PC-3 (cell line): Measurements from ENCODE around the gene ADAMTS19. TPM values are rescaled to one million over a fixed set of nuclear protein-coding genes. Genes with fewer than 3 reads are reported as not detected.

Experiments
- ATAC-seq: fragments of 200-7000 bp; cut with Tn5 transposase; 2 replicates; pipeline ENCODE4 v1.9.1; 2020; ENCODE audit warnings: mild to moderate bottlenecking, moderate library complexity
- BruUV-seq: library from RNA; stranded (reverse); fragments of 400-500 nt; replicated peaks from 2 replicates; lab custom pipeline; 2021; lab: Mats Ljungman, UMichigan
- CTCF ChIA-PET: fragments of 300-600 bp; sonication (Branson Sonifier 250); formaldehyde crosslinking; loops from one replicate; lab custom pipeline; 2022; ENCODE audit warnings: antibody characterized with exemption; lab: Charles Lee
- POLR2A ChIA-PET: fragments of 300-600 bp; sonication (Branson Sonifier 250); formaldehyde crosslinking; loops from one replicate; lab custom pipeline; 2022; ENCODE audit warnings: antibody characterized with exemption; ENCODE audit not compliant: unreplicated experiment; lab: Charles Lee
- DNase-seq: peaks from one replicate; pipeline ENCODE4 v3.0.0-alpha.2; 2015
- H2AFZ ChIP-seq: fragments of 300-600 bp; sonication (generic); 2 replicates; pipeline ENCODE4 v1.6.0; 2016; ENCODE audit warnings: antibody characterized with exemption, low read length
- H3F3A ChIP-seq: fragments of 300-600 bp; sonication (generic); one replicate; pipeline ENCODE4 v1.6.0; 2017; ENCODE audit warnings: antibody characterized with exemption, low read length, control low read depth, mild to moderate bottlenecking; ENCODE audit not compliant: unreplicated experiment
- H3K27ac ChIP-seq: fragments of 300-600 bp; sonication (generic); 2 replicates; pipeline ENCODE4 v1.5.1; 2016; ENCODE audit warnings: mild to moderate bottlenecking, low read length
- H3K27me3 ChIP-seq: fragments of 300-600 bp; sonication (generic); 2 replicates; pipeline ENCODE4 v1.6.1; 2016; ENCODE audit warnings: low read length, mixed read lengths
- H3K36me3 ChIP-seq: fragments of 300-600 bp; sonication (generic); 2 replicates; pipeline ENCODE4 v1.6.1; 2016; ENCODE audit warnings: low read depth, mixed run types, low read length, mixed read lengths
- H3K4me1 ChIP-seq: fragments of 300-600 bp; sonication (generic); 2 replicates; pipeline ENCODE4 v1.5.1; 2016; ENCODE audit warnings: low read length; ENCODE audit not compliant: insufficient read depth
- H3K4me2 ChIP-seq: fragments of 300-600 bp; sonication (generic); 2 replicates; pipeline ENCODE4 v1.6.0; 2016; ENCODE audit warnings: low read length
- H3K4me3 ChIP-seq: fragments of 300-600 bp; sonication (generic); 2 replicates; pipeline ENCODE4 v1.5.1; 2016; ENCODE audit warnings: mild to moderate bottlenecking, low read length, mixed read lengths
- H3K79me2 ChIP-seq: fragments of 300-600 bp; sonication (generic); 2 replicates; pipeline ENCODE4 v1.6.1; 2017; ENCODE audit warnings: low read length, mixed read lengths
- H3K9ac ChIP-seq: fragments of 300-600 bp; sonication (generic); 2 replicates; pipeline ENCODE4 v1.6.0; 2016; ENCODE audit warnings: mild to moderate bottlenecking, low read length
- H3K9me2 ChIP-seq: fragments of 300-600 bp; sonication (generic); replicated peaks from 2 replicates; pipeline ENCODE4 v1.6.1; 2016; ENCODE audit warnings: mixed run types, low read length, mixed read lengths
- H3K9me3 ChIP-seq: fragments of 300-600 bp; sonication (generic); 2 replicates; pipeline ENCODE4 v1.6.1; 2016; ENCODE audit warnings: low read length, mixed read lengths
- H4K20me1 ChIP-seq: fragments of 300-600 bp; sonication (generic); 2 replicates; pipeline ENCODE4 v1.6.1; 2016; ENCODE audit warnings: low read length, mixed read lengths
- EZH2 ChIP-seq: fragments of 300-600 bp; sonication (generic); IDR thresholded peaks from one replicate; pipeline ENCODE4 v1.6.1; 2017; ENCODE audit warnings: antibody characterized with exemption, mild to moderate bottlenecking, low read length; ENCODE audit not compliant: unreplicated experiment
- EZH2phosphoT487 ChIP-seq: fragments of 300-600 bp; sonication (generic); IDR thresholded peaks from 2 replicates; pipeline ENCODE4 v1.6.1; 2018; ENCODE audit warnings: mild to moderate bottlenecking, antibody characterized with exemption, low read length, borderline replicate concordance
- intact Hi-C: fragments of 100-400 bp; cut with micrococcal nuclease; formaldehyde crosslinking; loops from 2 replicates; pipeline ENCODE4 v1.9.0; 2023
- total RNA-seq: library from RNA; depleted of rRNA; stranded (reverse); fragments of >200 nt; gene quantifications from 2 replicates; pipeline ENCODE4 v1.2.3, GENCODE V29; 2014
- TF ChIP-seq, protein P1 (sequence below): fragments of 300-600 bp; sonication (generic); conservative IDR thresholded peaks from 2 replicates; pipeline ENCODE4 v1.5.1; 2017; ENCODE audit warnings: antibody characterized with exemption, low read depth, mild to moderate bottlenecking, low read length

Gene ADAMTS19
- total RNA-seq, 1 experiment from 2014 or later, result not detected

DNA sequence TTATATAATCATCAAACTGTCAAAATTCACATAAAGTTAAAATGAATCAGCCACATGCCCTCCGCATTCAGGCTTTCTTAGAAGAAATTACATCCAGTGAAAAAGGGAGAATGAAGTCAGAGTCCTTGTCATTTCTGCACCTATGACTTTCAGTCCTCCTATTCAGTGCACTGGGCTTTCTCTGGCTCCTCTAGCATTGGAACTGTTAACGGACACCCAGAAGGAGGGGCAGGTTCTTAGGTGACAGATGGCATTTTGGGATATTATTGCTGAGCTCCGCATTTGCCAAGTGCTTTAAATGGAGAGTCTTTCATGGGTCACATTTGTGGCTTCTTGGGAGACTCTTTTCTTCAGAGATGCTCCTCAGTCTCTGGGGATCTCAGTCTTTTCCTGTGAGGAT, 40.0 kb downstream of the ADAMTS19 start:
- Histone ChIP-seq H3K27me3 (no peaks in the 10 kb centered on the region), H3K9me2 (no peaks in the 10 kb centered on the region), H3K79me2 (no peaks in the 10 kb centered on the region), H3K27ac (no peak overlapping the region), H4K20me1 (no peaks in the 10 kb centered on the region), H3K9me3 (no peaks in the 10 kb centered on the region), H3F3A (no peaks in the 10 kb centered on the region), H3K4me3 (no peak overlapping the region), H3K36me3 (no peaks in the 10 kb centered on the region), H3K4me2 (no peak overlapping the region), H3K4me1 (no peaks in the 10 kb centered on the region), H3K9ac (no peak overlapping the region), H2AFZ (no peak overlapping the region)
- no peak for ATAC-seq
- BruUV-seq, result no TSS peak
- DNase-seq, result no peak
- ChIA-PET POLR2A (no interaction called here), CTCF (no interaction called here)
- no peak for TF ChIP-seq EZH2phosphoT487
- intact Hi-C loops, result no loop called here

DNA sequence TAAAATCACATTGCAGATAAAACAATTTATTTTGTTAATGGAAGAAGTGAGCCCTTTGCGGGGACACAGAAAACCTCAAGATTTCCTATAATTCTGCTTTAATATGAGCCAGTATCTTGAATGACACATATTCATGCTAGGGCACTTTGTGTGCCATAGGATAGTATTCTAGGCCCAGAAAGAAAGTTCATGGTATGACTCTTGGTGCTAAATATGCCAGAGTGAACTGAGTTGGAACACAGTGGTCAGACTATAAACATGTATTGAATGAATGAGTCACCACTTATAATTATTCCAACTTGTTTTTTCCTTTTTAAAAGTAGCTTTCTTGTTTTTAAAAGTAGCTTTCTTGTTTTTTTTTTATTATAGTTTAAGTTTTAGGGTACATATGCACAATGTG, 46.0 kb downstream of the ADAMTS19 start:
- no peaks in the 10 kb centered on the region for H4K20me1 ChIP-seq
- intact Hi-C loops, result no loop called here
- TF ChIP-seq, protein P1, sequence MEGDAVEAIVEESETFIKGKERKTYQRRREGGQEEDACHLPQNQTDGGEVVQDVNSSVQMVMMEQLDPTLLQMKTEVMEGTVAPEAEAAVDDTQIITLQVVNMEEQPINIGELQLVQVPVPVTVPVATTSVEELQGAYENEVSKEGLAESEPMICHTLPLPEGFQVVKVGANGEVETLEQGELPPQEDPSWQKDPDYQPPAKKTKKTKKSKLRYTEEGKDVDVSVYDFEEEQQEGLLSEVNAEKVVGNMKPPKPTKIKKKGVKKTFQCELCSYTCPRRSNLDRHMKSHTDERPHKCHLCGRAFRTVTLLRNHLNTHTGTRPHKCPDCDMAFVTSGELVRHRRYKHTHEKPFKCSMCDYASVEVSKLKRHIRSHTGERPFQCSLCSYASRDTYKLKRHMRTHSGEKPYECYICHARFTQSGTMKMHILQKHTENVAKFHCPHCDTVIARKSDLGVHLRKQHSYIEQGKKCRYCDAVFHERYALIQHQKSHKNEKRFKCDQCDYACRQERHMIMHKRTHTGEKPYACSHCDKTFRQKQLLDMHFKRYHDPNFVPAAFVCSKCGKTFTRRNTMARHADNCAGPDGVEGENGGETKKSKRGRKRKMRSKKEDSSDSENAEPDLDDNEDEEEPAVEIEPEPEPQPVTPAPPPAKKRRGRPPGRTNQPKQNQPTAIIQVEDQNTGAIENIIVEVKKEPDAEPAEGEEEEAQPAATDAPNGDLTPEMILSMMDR, result no peak
- no peak for TF ChIP-seq EZH2phosphoT487
- no peak for TF ChIP-seq EZH2
- H3K36me3 ChIP-seq, result no peaks in the 10 kb centered on the region
- BruUV-seq, result no TSS peak
- H3K9me3 ChIP-seq, result no peaks in the 10 kb centered on the region
- no peak overlapping the region for H3K4me2 ChIP-seq
- no peaks in the 10 kb centered on the region for H3K9me2 ChIP-seq
- no peaks in the 10 kb centered on the region for H3K79me2 ChIP-seq
- no peak overlapping the region for H3K27ac ChIP-seq
- ChIA-PET POLR2A (interaction anchor here (0.6 kb wide), 1 partner anchor 770 kb away, joined by 3 read pairs; no protein-coding TSS in a partner anchor), CTCF (no interaction called here)
- no peak overlapping the region for H3K9ac ChIP-seq
- no peaks in the 10 kb centered on the region for H3F3A ChIP-seq
- no peak overlapping the region for H3K4me3 ChIP-seq
- 0 out of 2 replicates have a peak, but pooled peaks cover 7% of the 10 kb centered on the region for H3K27me3 ChIP-seq
- H3K4me1 ChIP-seq, result no peaks in the 10 kb centered on the region
- ATAC-seq (peak; percentile 89), DNase-seq (peak; percentile 44)
- H2AFZ ChIP-seq, result no peak overlapping the region

DNA sequence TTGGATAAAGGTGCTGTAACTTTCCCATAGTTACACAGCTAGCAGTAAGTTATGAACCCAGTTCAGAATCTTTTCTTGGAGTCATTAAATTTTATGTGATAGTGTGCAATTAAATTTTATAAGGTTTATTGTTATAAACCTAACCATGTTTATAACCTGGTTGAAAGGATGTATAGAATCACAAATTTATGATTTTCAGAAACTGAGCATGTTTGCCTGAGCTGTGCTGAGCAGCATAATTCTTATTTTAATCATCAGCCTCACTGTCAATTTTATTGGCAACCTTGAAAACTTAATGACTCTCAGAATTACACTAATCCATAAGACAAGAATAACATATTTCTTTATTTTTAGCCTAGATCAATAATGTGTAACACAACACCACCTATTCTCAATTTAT, 46.9 kb downstream of the ADAMTS19 start:
- no peak overlapping the region for H3K27ac ChIP-seq
- no peak overlapping the region for H3K9ac ChIP-seq
- H3K4me1 ChIP-seq, result no peaks in the 10 kb centered on the region
- DNase-seq, result no peak
- H2AFZ ChIP-seq, result no peak overlapping the region
- H3K9me3 ChIP-seq, result no peaks in the 10 kb centered on the region
- peaks cover 10% of the 10 kb centered on the region; the same call in 1 of the 2 replicates for H3K27me3 ChIP-seq
- H4K20me1 ChIP-seq, result no peaks in the 10 kb centered on the region
- no peak for TF ChIP-seq EZH2phosphoT487
- no peak for TF ChIP-seq EZH2
- TF ChIP-seq, protein P1, result no peak
- no peaks in the 10 kb centered on the region for H3K36me3 ChIP-seq
- H3K79me2 ChIP-seq, result no peaks in the 10 kb centered on the region
- H3F3A ChIP-seq, result no peaks in the 10 kb centered on the region
- no peak overlapping the region for H3K4me2 ChIP-seq
- no TSS peak for BruUV-seq
- CTCF ChIA-PET, result no interaction called here
- ATAC-seq, result no peak
- no peak overlapping the region for H3K4me3 ChIP-seq
- intact Hi-C loops, result no loop called here
- POLR2A ChIA-PET, result no interaction called here
- H3K9me2 ChIP-seq, result no peaks in the 10 kb centered on the region
